Activated naive CD8-positive, alpha-beta T cell (primary cell): ENCODE results near the gene NCOR2.

Experiments used
- H3K27ac Mint-ChIP-seq: one replicate; pipeline ENCODE4 v1.8.0; 2021; ENCODE audit warnings: mixed read lengths
- H3K27me3 Mint-ChIP-seq: one replicate; pipeline ENCODE4 v1.8.0; 2021; ENCODE audit warnings: mixed read lengths
- H3K36me3 Mint-ChIP-seq: one replicate; pipeline ENCODE4 v1.8.0; 2021; ENCODE audit warnings: mixed read lengths
- H3K4me1 Mint-ChIP-seq: one replicate; pipeline ENCODE4 v1.8.0; 2021; ENCODE audit warnings: low read depth, mixed read lengths
- H3K4me3 Mint-ChIP-seq: one replicate; pipeline ENCODE4 v1.8.0; 2021; ENCODE audit warnings: mild to moderate bottlenecking, mixed read lengths
- H3K9me3 Mint-ChIP-seq: one replicate; pipeline ENCODE4 v1.8.0; 2021; ENCODE audit warnings: low read depth, mixed read lengths

NCOR2 gene

DNA sequence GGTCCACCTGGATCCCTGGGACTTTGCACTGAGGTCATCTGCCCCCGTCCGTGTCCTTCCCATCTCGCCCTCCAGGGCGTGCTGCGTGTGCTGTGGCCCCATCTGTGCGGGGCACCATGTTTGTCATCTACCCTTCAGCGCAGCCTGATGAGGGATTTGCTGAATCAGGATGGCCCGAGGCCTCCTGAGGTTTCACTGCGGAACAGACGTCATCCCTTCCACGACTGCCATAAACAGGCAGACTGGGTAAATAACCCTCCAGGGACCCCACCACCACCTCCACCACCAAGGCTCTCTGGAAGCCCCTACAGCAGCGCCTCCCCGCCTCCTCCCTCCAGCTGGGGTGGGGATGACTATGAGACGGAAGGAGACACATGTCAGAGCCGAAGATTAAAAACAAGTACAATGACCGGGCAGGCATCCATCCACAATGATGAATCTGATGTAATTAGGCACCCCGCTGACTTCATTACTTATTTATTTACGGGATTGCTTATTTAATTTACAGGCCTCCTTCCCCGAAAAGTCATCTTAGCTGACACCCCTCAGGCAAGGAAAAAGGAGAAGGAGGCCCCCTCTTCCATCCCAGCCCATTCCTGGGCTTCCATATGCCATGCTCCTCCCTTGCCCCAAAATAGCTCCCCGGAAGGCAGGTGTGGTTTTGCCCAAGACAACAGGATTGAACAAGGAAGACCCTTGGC, 39.4 kb downstream of the NCOR2 start:
- Mint-ChIP-seq H3K27me3 (no peaks in the 10 kb centered on the region), H3K9me3 (no peaks in the 10 kb centered on the region), H3K27ac (no peak overlapping the region), H3K4me1 (peaks cover 20% of the 10 kb centered on the region), H3K4me3 (no peak overlapping the region), H3K36me3 (no peaks in the 10 kb centered on the region)

DNA sequence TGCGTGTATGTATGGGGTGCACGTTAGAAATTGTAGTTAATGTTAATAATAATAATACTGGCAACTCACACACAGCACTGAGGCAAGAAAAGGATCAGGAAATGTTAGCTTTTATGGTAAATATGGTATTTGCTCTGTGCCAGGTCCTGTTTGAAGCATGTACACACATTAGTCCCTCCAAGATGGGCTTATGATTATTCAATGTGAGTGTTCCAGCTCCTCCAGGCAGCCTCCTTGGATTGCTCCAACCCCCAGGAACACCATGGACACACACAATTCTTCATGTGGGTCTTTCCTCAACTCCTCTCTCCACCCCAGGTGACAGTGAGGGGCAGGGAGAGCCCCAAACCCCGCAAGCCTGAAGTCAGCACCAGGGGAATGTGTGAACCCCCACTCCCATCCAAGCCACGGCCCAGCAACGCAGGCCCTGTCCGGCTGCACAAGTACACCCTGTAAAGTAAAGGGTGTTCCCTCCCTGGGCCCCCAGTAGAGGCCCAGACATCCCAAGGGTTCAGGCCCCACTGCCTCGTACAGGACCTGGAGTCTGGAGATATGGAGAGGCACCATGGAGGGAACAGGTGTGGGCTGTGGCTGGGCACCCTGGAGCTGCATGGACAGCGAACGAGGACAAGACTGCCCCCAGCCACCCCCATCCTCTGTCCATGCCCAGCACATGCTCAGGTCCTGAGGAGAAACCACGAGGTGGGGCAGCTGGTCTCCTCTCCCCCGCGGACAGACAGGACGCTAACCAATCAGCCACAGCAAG, 41.3 kb downstream of the NCOR2 start:
- H3K36me3 Mint-ChIP-seq, result peaks cover 3% of the 10 kb centered on the region
- H3K9me3 Mint-ChIP-seq, result no peaks in the 10 kb centered on the region
- H3K27ac Mint-ChIP-seq, result no peak overlapping the region
- H3K4me3 Mint-ChIP-seq, result no peak overlapping the region
- no peaks in the 10 kb centered on the region for H3K27me3 Mint-ChIP-seq
- peaks cover 31% of the 10 kb centered on the region for H3K4me1 Mint-ChIP-seq

- H3K4me3 Mint-ChIP-seq, result no peak overlapping the region
- peaks cover 3% of the 10 kb centered on the region for H3K36me3 Mint-ChIP-seq
- peaks cover 33% of the 10 kb centered on the region for H3K4me1 Mint-ChIP-seq
- H3K27me3 Mint-ChIP-seq, result no peaks in the 10 kb centered on the region
- no peaks in the 10 kb centered on the region for H3K9me3 Mint-ChIP-seq
- peak overlapping the region; percentile 34 for H3K27ac Mint-ChIP-seq
Observed at GRCh38 chr12:124525455-124525854, 42.0 kb downstream of the NCOR2 start.

DNA sequence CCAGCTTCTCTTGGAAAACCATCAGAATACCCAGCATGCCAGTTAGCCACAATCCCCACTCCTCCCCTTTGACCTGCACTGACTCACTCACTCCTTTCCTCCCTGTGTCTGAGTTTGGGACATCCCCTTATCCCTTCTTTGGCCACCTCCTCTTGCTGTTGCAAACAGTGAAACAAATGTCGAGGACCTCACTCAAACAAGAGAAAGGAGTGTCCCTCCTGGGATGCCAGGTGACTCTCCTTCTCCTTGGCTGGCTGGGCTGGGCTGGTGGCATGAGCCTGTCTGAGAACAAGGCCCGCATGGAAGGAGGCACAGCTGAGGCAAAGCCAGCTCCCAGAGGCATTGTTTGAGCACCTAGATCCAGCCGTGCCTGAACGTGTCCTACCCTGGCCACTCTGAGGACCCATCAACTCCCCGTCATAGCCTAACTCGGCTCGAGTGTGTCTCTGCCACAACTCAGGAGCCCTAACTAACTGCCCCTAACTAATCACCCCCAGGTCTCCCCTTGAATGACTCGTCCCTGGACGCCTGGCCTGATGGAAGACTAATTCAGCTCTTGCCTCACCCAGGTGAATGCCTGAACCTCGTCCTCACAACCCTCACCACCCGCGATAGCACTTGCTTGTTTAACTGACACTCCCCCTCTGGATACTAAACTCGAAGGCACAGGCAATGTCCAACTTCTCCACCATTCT, 43.0 kb downstream of the NCOR2 start:
- H3K9me3 Mint-ChIP-seq, result no peaks in the 10 kb centered on the region
- H3K27me3 Mint-ChIP-seq, result no peaks in the 10 kb centered on the region
- H3K4me3 Mint-ChIP-seq, result no peak overlapping the region
- H3K27ac Mint-ChIP-seq, result no peak overlapping the region
- H3K36me3 Mint-ChIP-seq, result peaks cover 3% of the 10 kb centered on the region
- H3K4me1 Mint-ChIP-seq, result peaks cover 38% of the 10 kb centered on the region

GRCh38 chr12:124523071-124523470, 44.3 kb downstream of the NCOR2 start:
- Mint-ChIP-seq H3K27ac (no peak overlapping the region), H3K9me3 (no peaks in the 10 kb centered on the region), H3K4me1 (peaks cover 45% of the 10 kb centered on the region), H3K4me3 (no peak overlapping the region), H3K36me3 (peaks cover 3% of the 10 kb centered on the region), H3K27me3 (no peaks in the 10 kb centered on the region)

- no peaks in the 10 kb centered on the region for H3K27me3 Mint-ChIP-seq
- H3K9me3 Mint-ChIP-seq, result no peaks in the 10 kb centered on the region
- peaks cover 42% of the 10 kb centered on the region for H3K4me1 Mint-ChIP-seq
- H3K27ac Mint-ChIP-seq, result no peak overlapping the region
- H3K36me3 Mint-ChIP-seq, result peaks cover 3% of the 10 kb centered on the region
- H3K4me3 Mint-ChIP-seq, result no peak overlapping the region
Observed at GRCh38 chr12:124520907-124521306, 46.5 kb downstream of the NCOR2 start.

- Mint-ChIP-seq H3K9me3 (no peaks in the 10 kb centered on the region), H3K4me3 (no peak overlapping the region), H3K27ac (no peak overlapping the region), H3K36me3 (peaks cover 6% of the 10 kb centered on the region), H3K4me1 (peaks cover 44% of the 10 kb centered on the region), H3K27me3 (no peaks in the 10 kb centered on the region)
Observed at GRCh38 chr12:124520265-124520701, 47.1 kb downstream of the NCOR2 start.

- Mint-ChIP-seq H3K27me3 (no peaks in the 10 kb centered on the region), H3K36me3 (peaks cover 8% of the 10 kb centered on the region), H3K9me3 (no peaks in the 10 kb centered on the region), H3K27ac (no peak overlapping the region), H3K4me3 (no peak overlapping the region), H3K4me1 (peaks cover 41% of the 10 kb centered on the region)
Observed at GRCh38 chr12:124519746-124520145, 47.7 kb downstream of the NCOR2 start.

DNA sequence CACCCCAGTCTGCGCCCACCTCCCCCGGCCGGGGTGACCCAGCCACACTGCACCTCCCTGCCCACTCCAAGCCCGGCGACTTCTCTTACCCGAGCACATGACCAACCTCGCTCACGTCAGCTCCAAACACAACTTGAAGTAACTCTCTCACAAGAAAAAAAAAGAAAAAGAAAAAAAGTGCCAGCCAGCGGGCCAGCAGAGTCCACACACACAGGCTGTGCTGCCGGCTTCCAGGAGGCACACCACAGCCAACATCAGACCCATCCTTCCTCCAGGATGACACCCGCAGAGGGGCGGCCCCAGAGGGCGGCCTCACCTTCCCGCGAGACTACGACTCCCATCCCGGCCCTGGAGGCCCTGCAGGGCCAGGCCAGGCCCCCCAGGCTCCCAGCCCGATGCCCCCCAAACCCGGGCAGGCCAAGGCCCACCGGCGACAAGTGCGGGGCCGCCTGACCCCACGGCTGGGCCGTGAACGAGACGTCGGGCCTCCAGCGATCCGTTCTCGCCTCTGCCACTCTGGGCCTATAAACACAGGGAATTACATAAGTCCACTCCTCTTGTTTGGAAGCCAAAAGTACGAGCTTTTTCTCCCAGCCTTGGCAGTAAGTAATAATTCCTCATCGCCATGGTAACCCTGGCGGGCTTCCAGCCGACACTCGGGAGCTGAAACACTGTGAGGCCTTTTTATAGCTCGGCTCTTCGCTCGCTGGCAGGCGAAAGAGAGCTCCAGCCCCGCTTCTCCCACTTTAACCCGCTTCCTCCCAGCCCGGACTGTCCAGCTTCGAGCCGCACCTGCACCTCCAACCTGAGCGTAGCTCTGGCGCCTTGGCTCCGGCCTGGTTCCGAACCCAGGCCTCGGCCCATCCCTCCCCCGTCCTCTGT, 49.1 kb downstream of the NCOR2 start:
- no peak overlapping the region for H3K4me3 Mint-ChIP-seq
- peaks cover 32% of the 10 kb centered on the region for H3K4me1 Mint-ChIP-seq
- H3K9me3 Mint-ChIP-seq, result no peaks in the 10 kb centered on the region
- no peaks in the 10 kb centered on the region for H3K27me3 Mint-ChIP-seq
- peaks cover 8% of the 10 kb centered on the region for H3K36me3 Mint-ChIP-seq
- no peak overlapping the region for H3K27ac Mint-ChIP-seq
